ENCODE measurements around the gene CEND1. TPM values are rescaled to one million over a fixed set of nuclear protein-coding genes. Genes with fewer than 3 reads are reported as not detected.
A peak's percentile ranks its signal among the peaks of the same experiment; 100 is the strongest.

The CEND1 gene
- polyA plus RNA-seq, 1 of the 3 experiments (the other 2 are of a cell fraction): 3.6 TPM

- Histone ChIP-seq H3K9ac (no peak overlapping the region), H3K4me3 (ENCODE audit: low read depth in 2 of 2, low read length in 1 of 2) (peak overlapping the region in 1 of 2 experiments; percentile 25; a peak in 1 of 4 replicates), H3K27me3 (ENCODE audit: insufficient read depth) (no peaks in the 10 kb centered on the region), H3K9me3 (no peaks in the 10 kb centered on the region), H3K4me2 (0 out of 2 replicates have a peak overlapping the region, but pooled peaks have one; percentile 37), H3F3A (replicated peaks; ENCODE audit: insufficient read depth) (peaks cover 2% of the 10 kb centered on the region), H3K36me3 (replicated peaks in 1 of 2; ENCODE audit: control insufficient read depth in 1 of 2, insufficient read depth in 2 of 2, low read length in 1 of 2) (peaks cover 0 to 20% of the 10 kb centered on the region in 2 experiments), H3K27ac (ENCODE audit: low read depth in 2 of 2, low read length in 1 of 2) (no peak overlapping the region), H3K79me2 (ENCODE audit: insufficient read depth) (peaks cover 17% of the 10 kb centered on the region), H3K4me1 (ENCODE audit: control insufficient read depth in 1 of 2, insufficient read depth in 2 of 2, low read depth in 1 of 2, low read length in 1 of 2) (peaks cover 11 to 21% of the 10 kb centered on the region in 2 experiments; a peak in 2 of 4 replicates), H2AFZ (ENCODE audit: low read depth) (no peak overlapping the region), H3K9me2 (no peaks in the 10 kb centered on the region), H4K20me1 (ENCODE audit: insufficient read depth) (peaks cover 11% of the 10 kb centered on the region)
- ChIA-PET CTCF (interaction anchor here (0.6 to 1.9 kb wide), 4 partner anchors 8 to 185 kb away, joined by 3 to 6 read pairs (median 3); partner anchors contain the start of gene PNPLA2), POLR2A (interaction anchor here (2.4 kb wide), 1 partner anchor 8 kb away, joined by 16 read pairs; the partner anchor contains the start of gene PNPLA2)
- no peak for TF ChIP-seq RFX5 (IDR thresholded peaks at IDR 0.05; ENCODE audit: low read length)
- WGBS (ENCODE audit: low lambda C conversion rate): 66% methylated on average over 16 of the region's 66 CpGs
- DNase-seq: peak; percentile 56
Measured at GRCh38 chr11:827146-827896, 37.4 kb upstream of the CEND1 start.

GRCh38 chr11:826836-827145 is 36.9 kb upstream of the CEND1 start:
- H3K9me2 ChIP-seq: no peaks in the 10 kb centered on the region

More at GRCh38 chr11:826836-827145, 36.9 kb upstream of the CEND1 start:
- Histone ChIP-seq H3K4me3 (ENCODE audit: low read depth in 2 of 2, low read length in 1 of 2) (peak overlapping the region in 1 of 2 experiments; percentile 25; a peak in 1 of 4 replicates), H3K4me1 (ENCODE audit: control insufficient read depth in 1 of 2, insufficient read depth in 2 of 2, low read depth in 1 of 2, low read length in 1 of 2) (peaks cover 12 to 19% of the 10 kb centered on the region in 2 experiments; a peak in 3 of 4 replicates), H3K27ac (ENCODE audit: low read depth in 2 of 2, low read length in 1 of 2) (no peak overlapping the region), H3F3A (replicated peaks; ENCODE audit: insufficient read depth) (peaks cover 4% of the 10 kb centered on the region), H3K9me3 (no peaks in the 10 kb centered on the region), H3K4me2 (0 out of 2 replicates have a peak overlapping the region, but pooled peaks have one; percentile 37), H3K9ac (no peak overlapping the region), H2AFZ (ENCODE audit: low read depth) (no peak overlapping the region), H4K20me1 (ENCODE audit: insufficient read depth) (peaks cover 17% of the 10 kb centered on the region), H3K27me3 (ENCODE audit: insufficient read depth) (no peaks in the 10 kb centered on the region), H3K36me3 (replicated peaks in 1 of 2; ENCODE audit: control insufficient read depth in 1 of 2, insufficient read depth in 2 of 2, low read length in 1 of 2) (peaks cover 0 to 21% of the 10 kb centered on the region in 2 experiments), H3K79me2 (ENCODE audit: insufficient read depth) (peaks cover 15% of the 10 kb centered on the region)
- ChIA-PET POLR2A (no interaction called here), CTCF (interaction anchor here (1.0 kb wide), 1 partner anchor 12 kb away, joined by 3 read pairs; no protein-coding TSS in a partner anchor)
- 57% methylated on average over 14 of the region's 22 CpGs for WGBS (ENCODE audit: low lambda C conversion rate)
- no peak for DNase-seq
- TF ChIP-seq FOXM1 (IDR thresholded peaks at IDR 0.05; ENCODE audit: low read depth) (no peak), YY1 (IDR thresholded peaks at IDR 0.05; ENCODE audit: low read depth) (no peak), SIN3A (IDR thresholded peaks at IDR 0.05; ENCODE audit: borderline replicate concordance, low read depth, low read length) (no peak), RCOR1 (IDR thresholded peaks at IDR 0.05; ENCODE audit: low read length) (no peak), IRF3 (IDR thresholded peaks at IDR 0.05; ENCODE audit: low read depth, low read length) (no peak), FOXJ3 (CRISPR knock-in tag; IDR thresholded peaks at IDR 0.05) (no peak), USF2 (IDR thresholded peaks at IDR 0.05; ENCODE audit: borderline replicate concordance, low read depth, low read length) (no peak), FOSL2 (IDR thresholded peaks at IDR 0.05; ENCODE audit: borderline replicate concordance, low read depth) (no peak)
